ENCODE results near the gene ADAT2.

Gene ADAT2

DNA sequence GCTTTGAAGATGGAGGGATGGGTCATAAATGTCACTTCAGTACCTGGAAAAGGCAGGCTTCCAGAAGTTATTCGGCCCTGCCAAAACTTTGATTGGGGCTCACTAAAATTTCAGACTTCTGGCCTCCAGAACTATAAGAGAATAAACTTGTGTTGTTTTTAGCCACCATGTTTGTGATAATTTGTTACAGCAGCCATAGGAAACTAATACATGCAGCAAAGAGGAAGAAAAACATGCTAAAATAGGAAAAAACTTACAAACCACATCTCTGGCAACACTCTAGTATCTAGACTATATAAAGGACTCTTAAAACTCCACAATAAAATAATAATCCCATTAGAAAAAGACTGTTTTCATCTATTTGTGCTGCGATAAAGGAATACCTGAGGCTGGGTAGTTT, 9.5 kb downstream of the ADAT2 start:
- no peak for DNase-seq

DNA sequence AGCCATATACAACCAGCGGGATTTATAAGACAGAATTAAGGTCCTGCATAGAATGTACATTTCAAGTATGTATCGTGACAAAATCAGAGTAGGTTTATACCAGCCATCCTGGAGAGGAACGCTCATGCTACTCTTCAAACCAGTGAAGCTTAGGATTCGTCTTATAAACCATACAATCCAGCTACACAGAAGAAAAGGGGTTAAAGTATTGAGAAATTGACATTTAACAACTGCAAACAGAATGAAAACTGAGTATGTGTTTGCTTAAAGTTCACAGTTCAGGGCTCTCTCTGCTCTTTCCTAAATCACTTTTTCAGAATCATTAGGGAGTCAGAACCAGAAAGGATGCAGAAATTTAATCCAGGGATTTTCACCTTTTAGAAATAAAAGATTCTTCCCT, 17.9 kb downstream of the ADAT2 start:
- no peak for DNase-seq

DNA sequence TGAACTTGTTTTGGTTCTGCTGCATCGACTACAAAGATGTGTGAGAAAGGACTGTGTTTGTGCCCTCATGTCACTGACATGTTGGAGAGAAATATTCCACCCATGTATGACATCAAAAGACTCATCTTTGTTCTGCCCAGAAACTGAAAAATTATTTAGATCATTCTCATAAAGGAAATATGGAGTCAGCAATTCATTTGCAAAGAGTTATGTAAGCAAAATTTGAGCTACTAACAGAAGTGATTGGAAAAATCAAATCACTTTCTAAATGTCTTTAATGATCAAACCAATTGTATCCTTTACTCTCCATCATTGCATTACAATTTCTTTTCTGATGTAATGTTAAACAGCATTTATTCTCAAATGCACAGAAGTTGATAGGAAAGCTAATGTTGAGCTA, 19.3 kb downstream of the ADAT2 start:
- DNase-seq, result no peak

DNA sequence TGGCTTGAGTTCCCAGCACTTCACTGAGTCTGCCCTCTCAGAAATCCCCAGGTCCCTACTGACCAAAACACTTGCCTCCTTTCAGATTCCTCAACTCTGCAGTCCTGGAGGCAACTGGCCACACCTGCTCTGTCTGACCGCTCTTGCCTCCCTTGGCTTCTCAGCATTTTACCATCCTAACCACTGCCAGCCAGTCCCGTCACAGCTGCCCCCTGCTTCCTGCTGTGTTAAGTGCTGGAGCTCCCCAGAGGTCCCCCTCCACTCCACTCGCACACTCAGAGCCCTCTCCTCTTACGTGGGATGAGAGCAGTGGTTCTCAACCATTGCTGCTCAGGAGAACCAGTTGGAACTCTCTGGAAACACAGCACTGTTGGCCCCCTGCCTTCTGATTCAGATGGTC, 20.5 kb downstream of the ADAT2 start:
- DNase-seq, result no peak

DNA sequence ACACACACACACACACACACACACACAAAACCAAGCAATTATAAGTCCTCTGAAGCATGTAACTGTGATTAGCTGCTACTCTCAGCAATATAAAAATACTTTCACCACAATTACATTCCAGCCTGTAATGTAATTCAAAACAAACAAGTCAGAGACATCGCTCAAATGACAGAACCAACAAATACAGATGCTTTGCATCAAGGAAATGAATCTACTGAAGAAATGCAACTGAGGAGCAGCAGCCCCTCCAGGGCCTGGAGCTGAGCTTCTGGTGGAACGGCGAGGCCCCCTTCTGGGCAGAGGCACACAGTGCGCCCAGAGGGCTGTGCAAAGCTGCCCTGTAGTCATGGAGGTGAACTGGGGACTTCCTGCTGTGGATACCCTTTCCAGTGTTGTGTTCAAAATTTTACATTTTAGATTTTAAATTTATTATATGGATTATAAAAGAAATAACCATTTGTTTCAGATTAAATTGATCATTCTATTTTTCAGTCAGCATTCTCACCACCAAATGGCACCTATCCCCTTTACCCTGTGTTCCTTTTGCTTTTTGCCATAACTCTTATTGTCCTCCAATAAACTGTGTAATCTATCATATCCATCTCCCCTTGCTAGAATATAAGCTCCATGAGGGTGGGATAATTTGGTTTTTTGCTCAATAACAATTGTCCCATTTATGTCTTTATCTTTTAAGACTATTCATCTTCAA, 23.2 kb downstream of the ADAT2 start:
- peak; percentile 16 for DNase-seq

DNA sequence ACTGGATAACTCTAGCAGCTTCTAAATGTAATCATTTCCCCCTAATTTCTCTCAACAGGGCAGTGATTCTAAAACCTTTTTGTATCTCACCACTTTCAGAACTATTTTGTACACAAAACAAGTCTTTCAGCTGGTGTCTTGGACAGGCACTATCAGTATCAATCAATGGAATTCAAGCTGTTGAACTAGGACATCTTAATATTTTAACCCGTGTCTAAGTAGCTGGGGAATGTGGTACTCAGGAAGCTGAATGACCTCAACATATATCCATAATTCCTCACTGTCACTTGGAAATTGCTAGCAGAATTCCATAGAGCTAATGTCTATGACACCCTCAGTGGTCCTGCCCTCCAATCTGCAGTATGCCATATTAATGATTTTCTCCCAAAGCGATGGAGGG, 24.5 kb downstream of the ADAT2 start:
- DNase-seq, result no peak

DNA sequence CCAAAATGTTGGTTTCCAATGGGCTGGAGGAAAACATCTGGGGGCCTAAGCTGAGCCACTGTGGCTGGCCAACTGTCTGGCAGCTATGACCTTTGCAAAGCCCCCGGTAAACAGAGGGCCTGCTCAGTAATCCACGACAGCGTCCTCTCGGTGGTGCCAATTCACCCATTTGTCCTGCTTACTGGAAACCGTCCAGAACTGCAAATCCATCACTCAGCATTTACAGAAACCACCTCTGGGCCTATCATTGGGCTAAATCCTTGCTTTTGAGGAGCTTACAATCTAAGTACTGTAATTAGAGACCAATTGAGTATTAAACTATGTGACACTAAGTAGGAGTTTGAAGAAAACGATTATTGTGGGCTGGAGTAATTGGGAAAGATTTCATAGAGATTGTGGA, 31.0 kb downstream of the ADAT2 start:
- DNase-seq, result no peak

DNA sequence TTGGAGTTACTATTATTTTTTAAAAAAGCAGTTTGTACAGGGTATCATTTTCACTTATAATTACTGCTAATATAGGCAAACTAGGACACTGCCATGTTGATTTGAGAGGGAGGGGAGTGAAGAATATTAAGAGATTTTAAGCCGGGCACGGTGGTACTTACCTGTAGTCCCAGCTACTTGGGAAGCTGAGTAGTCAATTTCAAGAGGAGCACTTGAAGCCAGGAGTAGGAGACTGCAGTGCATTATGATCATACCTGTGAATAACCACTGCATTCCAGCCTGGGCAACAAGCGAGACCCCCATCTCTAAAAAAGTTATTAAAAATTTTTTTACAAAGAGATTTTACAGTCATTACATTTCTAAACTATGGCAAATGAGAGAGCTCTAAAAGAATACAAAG, 35.7 kb downstream of the ADAT2 start:
- no peak for DNase-seq

DNA sequence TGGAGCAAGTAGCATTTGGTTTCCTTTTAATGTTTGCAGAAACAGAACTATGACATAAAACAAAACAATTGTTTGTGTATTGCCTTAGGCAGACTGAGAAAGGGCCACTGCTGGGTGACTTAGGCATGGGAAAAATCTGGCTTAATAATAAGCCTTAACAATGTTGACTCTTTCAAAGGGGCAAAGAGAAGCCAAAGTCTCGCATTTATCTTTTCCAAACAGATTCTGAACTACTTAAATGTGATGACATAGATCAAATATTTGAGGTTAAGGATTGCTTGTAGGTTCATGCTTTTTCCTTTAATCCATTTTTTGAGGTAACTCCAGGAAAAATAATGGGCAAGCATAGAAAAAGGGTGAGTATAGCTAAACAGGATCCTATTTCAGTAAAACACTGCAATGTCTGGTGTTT, 39.6 kb downstream of the ADAT2 start:
- no peak for DNase-seq

DNA sequence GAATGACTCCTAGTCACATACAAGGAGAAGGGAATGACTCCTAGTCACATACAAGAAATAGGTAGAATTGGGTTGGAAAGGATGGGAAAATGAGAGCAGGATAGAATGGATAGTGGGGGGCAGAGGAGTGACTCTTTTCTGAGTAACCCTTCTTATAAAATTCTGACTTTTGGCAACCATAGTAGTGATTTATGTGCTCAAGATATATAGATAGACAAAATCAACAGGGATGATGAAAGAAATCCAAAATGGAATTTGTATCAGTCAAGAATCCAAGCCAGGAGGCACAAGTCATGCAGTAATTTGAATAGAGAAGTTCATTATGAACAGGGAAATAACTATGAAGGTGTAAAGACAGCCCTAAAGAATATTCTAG, 41.7 kb downstream of the ADAT2 start:
- DNase-seq, result no peak

DNA sequence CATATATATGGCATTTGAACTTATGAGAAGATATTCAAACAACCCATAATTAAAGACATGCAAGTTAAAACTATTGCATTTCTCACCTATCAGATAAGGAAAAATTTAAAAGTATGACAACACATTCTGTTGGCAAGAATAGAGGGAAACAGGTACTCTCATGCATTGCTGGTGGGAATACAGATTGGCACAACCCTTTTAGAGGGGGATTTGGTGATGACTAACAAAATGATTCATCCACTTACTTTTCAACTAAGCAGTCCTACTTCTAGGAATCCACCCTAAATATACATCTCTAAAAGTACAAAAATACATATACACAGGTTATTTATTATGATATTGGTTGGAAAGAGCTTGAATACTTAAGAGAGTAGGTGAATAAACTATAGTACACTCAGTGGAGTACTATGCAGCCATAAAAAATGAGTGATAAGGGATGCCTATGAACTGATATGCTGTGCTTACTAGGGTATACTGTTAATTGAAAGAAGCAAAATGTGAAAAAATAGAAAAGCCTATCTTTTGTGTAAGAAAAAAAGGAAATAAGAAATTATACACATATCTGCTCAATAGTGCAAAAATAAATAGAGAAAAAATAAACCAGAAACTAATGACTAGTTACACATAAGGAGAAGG, 42.2 kb downstream of the ADAT2 start:
- DNase-seq, result no peak

DNA sequence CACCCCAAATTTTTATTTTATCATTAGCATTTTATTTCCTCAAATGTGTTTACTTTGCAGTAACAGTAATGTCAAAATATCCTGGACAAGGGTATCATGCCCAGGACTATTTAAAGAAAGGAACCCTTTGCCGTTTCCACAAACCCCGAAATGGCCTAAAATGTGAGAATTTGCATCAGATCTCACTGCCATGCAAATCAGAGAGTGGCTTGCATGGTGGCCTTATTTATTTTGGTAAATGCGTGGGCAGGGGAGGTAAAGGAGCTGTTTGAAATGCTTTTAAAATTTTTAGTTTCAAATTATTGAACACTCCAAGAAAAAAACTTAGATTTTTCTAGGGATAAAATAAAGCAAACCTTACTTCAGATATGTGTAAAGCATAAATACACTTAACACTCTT, 43.8 kb downstream of the ADAT2 start:
- no peak for DNase-seq

DNA sequence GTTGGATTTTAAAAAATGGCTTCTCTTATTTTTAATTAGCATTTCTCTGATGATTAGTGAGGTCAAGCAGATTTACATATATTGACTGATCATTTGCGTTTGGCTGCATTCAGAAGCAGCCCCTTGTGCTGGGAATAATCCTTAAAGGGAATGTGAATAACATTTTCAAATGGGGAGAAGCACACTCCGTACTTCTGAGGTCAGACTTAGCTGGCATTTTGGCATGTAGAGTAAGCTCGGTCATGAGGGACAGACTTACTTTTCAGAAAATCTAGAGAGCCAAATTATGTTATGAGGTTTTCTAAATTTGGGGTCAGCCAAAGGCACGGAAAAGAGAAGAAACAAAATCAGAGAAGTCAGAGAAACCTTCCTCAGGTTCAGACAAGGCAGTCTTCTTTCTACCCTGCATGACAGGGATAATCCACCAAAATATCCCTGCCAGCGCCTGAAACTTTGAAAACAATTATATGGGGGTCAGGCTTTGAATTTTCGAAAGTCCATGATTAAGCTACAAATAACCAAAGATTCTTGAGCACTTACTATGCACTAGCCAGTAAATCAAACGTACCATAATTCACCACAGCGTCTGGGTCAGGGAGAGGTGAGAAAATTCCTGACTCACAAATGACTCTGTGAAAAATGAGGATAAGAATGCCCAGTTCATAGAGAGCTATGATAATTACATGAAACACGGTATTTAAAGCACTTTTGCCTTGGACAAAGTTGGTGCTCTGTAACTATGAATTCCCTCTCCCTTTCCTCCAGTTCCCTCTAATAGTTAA, 44.9 kb downstream of the ADAT2 start:
- no peak for DNase-seq

DNA sequence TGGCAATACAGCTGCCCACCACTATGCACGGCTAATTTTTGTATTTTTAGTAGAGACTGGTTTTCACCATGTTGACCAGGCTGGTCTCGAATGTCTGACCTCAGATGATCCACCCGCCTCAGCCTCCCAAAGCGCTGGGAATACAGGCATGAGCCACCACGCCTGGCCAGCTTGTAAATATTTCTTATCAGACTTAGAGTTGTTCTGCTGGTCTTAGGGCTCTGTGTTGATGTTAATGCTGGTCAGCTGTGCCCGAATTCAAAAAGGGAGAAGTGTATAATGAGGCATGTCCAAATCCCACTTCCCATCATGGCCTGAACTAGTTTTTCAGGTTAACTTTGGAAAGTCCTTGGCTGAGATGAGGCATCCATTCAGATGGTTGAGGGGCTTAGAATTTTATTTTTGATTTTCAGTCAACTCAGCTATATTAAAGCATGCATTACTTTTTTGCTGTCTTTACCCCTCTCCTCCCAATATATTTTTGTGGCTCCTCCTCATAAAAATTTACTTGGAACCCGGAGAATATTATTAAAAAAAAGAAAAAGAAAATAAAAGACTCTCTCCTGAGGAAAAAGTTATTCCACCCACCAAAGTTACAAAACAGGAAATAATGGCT, 47.7 kb downstream of the ADAT2 start:
- DNase-seq, result no peak

DNA sequence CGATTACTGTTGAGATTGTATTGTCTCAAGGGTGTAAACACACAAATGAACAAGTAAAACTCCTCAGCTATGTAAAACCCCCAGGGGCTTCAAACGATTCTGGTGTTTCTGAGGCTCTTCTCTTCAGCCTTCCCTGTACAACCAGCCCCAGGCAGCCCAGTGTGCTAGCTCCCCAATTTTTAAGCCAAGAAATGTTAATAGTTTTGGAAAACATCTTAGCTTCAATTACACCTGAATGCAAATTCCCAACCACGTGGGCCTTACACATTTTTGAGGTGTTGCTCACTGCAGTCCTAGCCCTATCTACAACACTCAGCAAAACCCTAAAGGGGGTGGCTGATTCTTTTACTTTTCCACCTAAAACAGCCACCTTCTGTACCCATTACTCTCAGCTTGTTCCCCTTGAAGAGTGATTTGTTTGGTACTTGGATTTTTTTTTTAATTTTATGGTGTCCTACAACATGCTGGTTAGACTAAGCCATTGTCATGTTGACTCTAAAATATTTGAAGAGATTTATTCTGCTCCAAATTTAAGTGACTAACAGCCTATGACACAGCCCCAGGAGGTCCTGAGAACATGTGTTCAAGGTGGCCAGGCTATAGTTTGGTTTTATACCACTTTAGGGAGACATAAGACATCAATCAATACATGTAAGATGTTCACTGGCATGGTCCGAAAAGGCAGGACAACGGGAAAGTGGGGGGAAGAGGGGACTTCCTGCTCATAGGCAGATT, 48.7 kb downstream of the ADAT2 start:
- no peak for DNase-seq

DNA sequence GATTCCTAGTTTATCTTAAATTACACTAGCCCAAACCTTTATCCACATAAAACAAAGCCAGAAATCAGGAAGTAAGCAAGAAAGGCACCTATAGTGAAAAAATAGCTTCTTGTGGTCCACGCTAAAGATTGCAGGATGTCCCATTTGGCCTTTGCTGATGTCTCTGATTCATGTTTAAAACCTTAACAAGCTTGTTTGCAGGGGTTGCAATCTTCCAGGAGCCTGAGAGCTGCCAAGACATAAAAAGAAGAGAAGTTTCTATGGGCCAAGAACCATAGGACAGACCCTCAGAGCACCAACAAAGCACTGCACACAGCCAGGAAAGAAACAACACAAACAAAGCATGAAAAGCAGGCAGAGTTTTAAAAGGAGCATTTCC, 49.4 kb downstream of the ADAT2 start:
- no peak for DNase-seq

DNA sequence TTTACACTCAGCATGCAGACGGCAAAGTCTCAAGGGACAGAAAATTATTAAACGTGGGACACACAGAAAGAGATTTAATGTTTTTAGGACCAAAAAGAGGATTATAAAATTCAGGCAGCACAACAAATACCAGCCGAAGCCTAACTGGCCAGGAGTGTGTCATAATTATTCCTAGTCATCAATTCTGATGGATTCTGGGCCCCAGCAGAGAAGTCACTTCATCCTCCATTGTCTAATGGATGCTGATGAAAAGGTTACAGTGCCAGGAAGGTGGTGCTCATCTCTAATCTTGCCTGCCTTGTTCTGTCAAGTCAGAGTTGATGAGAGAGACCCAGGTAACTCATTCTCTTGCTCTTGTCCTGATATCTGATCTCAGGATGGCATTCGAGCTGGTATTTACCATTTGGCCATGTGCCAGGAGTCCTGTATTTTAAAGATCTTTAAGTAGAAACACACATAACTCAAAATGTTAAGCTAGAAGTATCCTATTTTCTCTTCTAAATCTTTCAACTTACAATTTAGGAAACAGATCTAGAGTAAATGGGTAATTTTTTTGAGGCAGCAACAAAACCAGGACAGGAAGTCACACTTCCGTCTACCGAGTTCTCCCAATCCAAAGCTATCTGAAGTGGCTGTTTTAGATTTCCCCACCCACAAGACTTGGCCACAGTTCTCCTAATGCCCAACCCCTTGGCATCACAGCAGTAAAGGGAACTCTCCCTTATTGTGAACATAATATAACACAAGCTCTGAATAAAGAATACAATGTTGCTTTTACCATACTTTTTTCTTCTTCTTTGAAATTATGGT, 50.0 kb downstream of the ADAT2 start:
- DNase-seq, result peak; percentile 13

DNA sequence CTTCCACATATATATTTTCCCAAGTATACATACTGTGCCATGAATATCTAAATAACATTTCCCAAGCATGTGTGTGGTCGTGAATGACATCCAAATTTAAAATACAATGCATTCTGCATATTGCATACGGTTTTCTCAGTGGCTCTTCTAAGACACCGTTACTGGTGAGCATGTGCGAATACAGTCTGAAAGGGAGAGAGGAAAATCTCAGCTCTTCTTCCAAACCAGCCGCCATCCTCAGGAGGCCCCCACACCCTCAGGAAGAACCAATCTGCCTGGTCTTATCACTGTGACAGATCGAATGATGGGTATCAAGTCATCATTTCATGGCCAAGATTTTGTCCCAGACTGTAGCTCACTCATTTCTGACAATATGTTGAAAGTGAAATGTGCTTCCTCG, 50.7 kb downstream of the ADAT2 start:
- DNase-seq, result no peak

DNA sequence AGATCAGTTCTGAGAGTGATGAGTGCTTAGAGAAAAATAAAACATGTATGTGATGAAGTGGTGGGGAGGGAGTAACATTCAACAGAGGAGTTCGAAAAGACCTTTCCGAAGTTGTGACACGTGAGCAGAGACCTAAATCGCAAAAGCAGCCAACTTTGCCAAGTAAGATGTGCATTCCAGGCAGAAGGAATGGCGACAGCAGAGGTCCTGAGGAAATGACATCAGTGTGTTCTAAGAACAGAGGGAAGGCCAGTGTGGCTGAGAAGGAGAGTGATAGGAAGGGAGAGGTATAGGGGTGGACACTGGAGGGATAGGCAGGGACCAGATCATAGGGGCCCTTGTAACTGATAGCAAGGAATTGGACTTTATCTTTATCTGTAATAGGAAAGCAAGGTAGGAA, 51.3 kb downstream of the ADAT2 start:
- DNase-seq, result no peak

DNA sequence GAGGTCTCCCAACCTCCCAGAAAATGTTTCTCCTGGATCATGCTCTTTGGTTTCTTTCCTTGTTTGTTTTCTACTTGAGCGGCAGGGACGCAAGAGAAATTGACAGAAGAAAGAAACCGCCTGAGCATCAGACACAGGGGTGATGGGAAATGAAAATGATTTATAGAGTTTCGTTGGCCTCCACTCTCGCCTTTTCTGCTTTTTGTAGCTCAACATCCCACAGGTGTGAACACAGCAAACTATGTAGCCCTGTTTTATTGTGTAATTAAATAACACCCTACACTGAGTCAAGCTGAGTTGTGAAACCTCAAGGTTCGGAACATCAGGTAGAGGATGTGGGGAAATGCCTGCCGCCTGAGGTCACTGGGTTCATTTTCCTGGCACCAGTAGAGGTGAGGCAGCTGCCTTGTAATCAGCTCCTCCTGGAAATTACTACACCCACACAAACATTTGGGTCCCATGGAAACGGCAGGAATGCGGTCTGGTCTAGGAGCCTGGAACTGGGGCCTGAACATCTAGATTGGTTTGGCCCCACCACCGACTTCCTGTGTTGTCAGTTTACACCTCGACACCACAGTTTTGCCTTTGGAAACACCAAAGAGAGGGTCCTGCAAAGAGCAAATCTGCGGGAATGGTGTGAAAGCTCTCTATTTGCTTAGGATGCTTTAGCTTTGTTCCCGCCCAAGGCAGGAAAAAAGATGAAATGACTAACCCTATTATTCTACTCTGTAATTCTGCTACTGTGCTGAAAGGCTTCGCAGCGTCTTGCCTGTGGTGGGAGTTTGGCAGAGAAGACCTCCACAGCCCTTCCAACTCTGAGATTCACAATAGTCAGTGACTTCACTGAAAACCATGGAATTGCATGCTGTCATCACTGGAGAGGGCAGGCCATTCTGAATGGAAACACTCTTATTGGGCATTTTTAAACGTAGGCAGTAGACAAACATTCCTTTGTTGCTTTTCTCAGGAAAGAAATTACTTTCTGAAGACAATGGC, 53.0 kb downstream of the ADAT2 start:
- no peak for DNase-seq
